ENCODE results near the gene FER. TPM values are rescaled to one million over a fixed set of nuclear protein-coding genes. Genes with fewer than 3 reads are reported as not detected.
A peak's percentile ranks its signal among the peaks of the same experiment; 100 is the strongest.

The FER gene
- total and polyA plus RNA-seq, 9 donors: 6.3 to 26.9 (median 9.7) TPM

- no peaks in the 10 kb centered on the region for H3K27me3 ChIP-seq (ENCODE audit: control insufficient read depth, insufficient read depth, low read length)
- WGBS (ENCODE audit: insufficient coverage): 0% methylated on average over 4 of the region's 8 CpGs
- H3K9me3 ChIP-seq (replicated peaks; ENCODE audit: control insufficient read depth, low read depth, low read length): no peaks in the 10 kb centered on the region
- DNase-seq: peak; percentile 85
- H3K4me1 ChIP-seq (ENCODE audit: control insufficient read depth, insufficient read depth, low read length): peaks cover 7% of the 10 kb centered on the region
- H3K4me3 ChIP-seq (ENCODE audit: low read length): peak overlapping the region; percentile 94
- peak overlapping the region; percentile 95 for H3K27ac ChIP-seq (ENCODE audit: low read length)
- no peaks in the 10 kb centered on the region for H3K36me3 ChIP-seq (ENCODE audit: control insufficient read depth, insufficient read depth, low read length)
These were observed 20.5 kb upstream of the FER start for GRCh38 chr5:108727236-108727650.

GRCh38 chr5:108727651-108728565 is 19.8 kb upstream of the FER start:
- under 1% methylated on average over 53 of the region's 61 CpGs for WGBS (ENCODE audit: insufficient coverage)
- Histone ChIP-seq H3K36me3 (ENCODE audit: control insufficient read depth, insufficient read depth, low read length) (no peaks in the 10 kb centered on the region), H3K4me1 (ENCODE audit: control insufficient read depth, insufficient read depth, low read length) (peaks cover 7% of the 10 kb centered on the region), H3K27me3 (ENCODE audit: control insufficient read depth, insufficient read depth, low read length) (no peaks in the 10 kb centered on the region), H3K4me3 (ENCODE audit: low read length) (peak overlapping the region; percentile 94), H3K9me3 (replicated peaks; ENCODE audit: control insufficient read depth, low read depth, low read length) (no peaks in the 10 kb centered on the region), H3K27ac (ENCODE audit: low read length) (peak overlapping the region; percentile 95)
- DNase-seq: peak; percentile 98

- no peaks in the 10 kb centered on the region for H3K27me3 ChIP-seq (ENCODE audit: control insufficient read depth, insufficient read depth, low read length)
- H3K36me3 ChIP-seq (ENCODE audit: control insufficient read depth, insufficient read depth, low read length): no peaks in the 10 kb centered on the region
- no CpG with 5 or more reads among the region's 14 CpGs for WGBS (ENCODE audit: insufficient coverage)
- peaks cover 7% of the 10 kb centered on the region for H3K4me1 ChIP-seq (ENCODE audit: control insufficient read depth, insufficient read depth, low read length)
- peak; percentile 15 for DNase-seq
- peak overlapping the region; percentile 94 for H3K4me3 ChIP-seq (ENCODE audit: low read length)
- peak overlapping the region; percentile 95 for H3K27ac ChIP-seq (ENCODE audit: low read length)
- H3K9me3 ChIP-seq (replicated peaks; ENCODE audit: control insufficient read depth, low read depth, low read length): no peaks in the 10 kb centered on the region
These were observed 19.0 kb upstream of the FER start for GRCh38 chr5:108728566-108729241.

- Histone ChIP-seq H3K27ac (ENCODE audit: low read length) (no peak overlapping the region), H3K36me3 (ENCODE audit: control insufficient read depth, insufficient read depth, low read length) (no peaks in the 10 kb centered on the region), H3K4me3 (ENCODE audit: low read length) (no peak overlapping the region), H3K27me3 (ENCODE audit: control insufficient read depth, insufficient read depth, low read length) (no peaks in the 10 kb centered on the region), H3K9me3 (replicated peaks; ENCODE audit: control insufficient read depth, low read depth, low read length) (no peaks in the 10 kb centered on the region), H3K4me1 (ENCODE audit: control insufficient read depth, insufficient read depth, low read length) (peaks cover 7% of the 10 kb centered on the region)
- no peak for DNase-seq
- WGBS (ENCODE audit: insufficient coverage): 100% methylated on average over 1 of the region's 8 CpGs
These were observed 18.5 kb upstream of the FER start for GRCh38 chr5:108729242-108729615.

GRCh38 chr5:108730617-108731340 is 16.9 kb upstream of the FER start:
- no peaks in the 10 kb centered on the region for H3K9me3 ChIP-seq (replicated peaks; ENCODE audit: control insufficient read depth, low read depth, low read length)
- WGBS (ENCODE audit: insufficient coverage): no CpG with 5 or more reads among the region's 1 CpG
- no peaks in the 10 kb centered on the region for H3K27me3 ChIP-seq (ENCODE audit: control insufficient read depth, insufficient read depth, low read length)
- peak; percentile 63 for DNase-seq
- H3K4me3 ChIP-seq (ENCODE audit: low read length): no peak overlapping the region
- H3K36me3 ChIP-seq (ENCODE audit: control insufficient read depth, insufficient read depth, low read length): no peaks in the 10 kb centered on the region
- no peak overlapping the region for H3K27ac ChIP-seq (ENCODE audit: low read length)
- H3K4me1 ChIP-seq (ENCODE audit: control insufficient read depth, insufficient read depth, low read length): peaks cover 7% of the 10 kb centered on the region

- Histone ChIP-seq H3K27ac (ENCODE audit: low read length) (no peak overlapping the region), H3K4me3 (ENCODE audit: low read length) (no peak overlapping the region), H3K27me3 (ENCODE audit: control insufficient read depth, insufficient read depth, low read length) (no peaks in the 10 kb centered on the region), H3K4me1 (ENCODE audit: control insufficient read depth, insufficient read depth, low read length) (no peaks in the 10 kb centered on the region), H3K9me3 (replicated peaks; ENCODE audit: control insufficient read depth, low read depth, low read length) (no peaks in the 10 kb centered on the region), H3K36me3 (ENCODE audit: control insufficient read depth, insufficient read depth, low read length) (no peaks in the 10 kb centered on the region)
- WGBS (ENCODE audit: insufficient coverage): 44% methylated on average over 4 of the region's 5 CpGs
- DNase-seq: no peak
These were observed 11.9 kb upstream of the FER start for GRCh38 chr5:108735790-108736189.

- no peak for DNase-seq
- Histone ChIP-seq H3K36me3 (ENCODE audit: control insufficient read depth, insufficient read depth, low read length) (no peaks in the 10 kb centered on the region), H3K27me3 (ENCODE audit: control insufficient read depth, insufficient read depth, low read length) (no peaks in the 10 kb centered on the region), H3K9me3 (replicated peaks; ENCODE audit: control insufficient read depth, low read depth, low read length) (no peaks in the 10 kb centered on the region), H3K27ac (ENCODE audit: low read length) (no peak overlapping the region), H3K4me3 (ENCODE audit: low read length) (no peak overlapping the region), H3K4me1 (ENCODE audit: control insufficient read depth, insufficient read depth, low read length) (no peaks in the 10 kb centered on the region)
- no CpG with 5 or more reads among the region's 7 CpGs for WGBS (ENCODE audit: insufficient coverage)
These were observed 10.8 kb upstream of the FER start for GRCh38 chr5:108736855-108737254.

- Histone ChIP-seq H3K27ac (ENCODE audit: low read length) (no peak overlapping the region), H3K27me3 (ENCODE audit: control insufficient read depth, insufficient read depth, low read length) (no peaks in the 10 kb centered on the region), H3K9me3 (replicated peaks; ENCODE audit: control insufficient read depth, low read depth, low read length) (no peaks in the 10 kb centered on the region), H3K4me3 (ENCODE audit: low read length) (no peak overlapping the region), H3K4me1 (ENCODE audit: control insufficient read depth, insufficient read depth, low read length) (no peaks in the 10 kb centered on the region), H3K36me3 (ENCODE audit: control insufficient read depth, insufficient read depth, low read length) (no peaks in the 10 kb centered on the region)
- WGBS (ENCODE audit: insufficient coverage): 100% methylated on average over 2 of the region's 4 CpGs
- no peak for DNase-seq
These were observed 8.3 kb upstream of the FER start for GRCh38 chr5:108739376-108739775.

- no peak for DNase-seq
- H3K27ac ChIP-seq (ENCODE audit: low read length): no peak overlapping the region
- no peaks in the 10 kb centered on the region for H3K4me1 ChIP-seq (ENCODE audit: control insufficient read depth, insufficient read depth, low read length)
- H3K9me3 ChIP-seq (replicated peaks; ENCODE audit: control insufficient read depth, low read depth, low read length): no peaks in the 10 kb centered on the region
- no peaks in the 10 kb centered on the region for H3K36me3 ChIP-seq (ENCODE audit: control insufficient read depth, insufficient read depth, low read length)
- H3K4me3 ChIP-seq (ENCODE audit: low read length): no peak overlapping the region
- no CpG with 5 or more reads among the region's 5 CpGs for WGBS (ENCODE audit: insufficient coverage)
- no peaks in the 10 kb centered on the region for H3K27me3 ChIP-seq (ENCODE audit: control insufficient read depth, insufficient read depth, low read length)
These were observed 7.8 kb upstream of the FER start for GRCh38 chr5:108739906-108740305.

- no CpG with 5 or more reads among the region's 1 CpG for WGBS (ENCODE audit: insufficient coverage)
- Histone ChIP-seq H3K4me1 (ENCODE audit: control insufficient read depth, insufficient read depth, low read length) (peaks cover 2% of the 10 kb centered on the region), H3K9me3 (replicated peaks; ENCODE audit: control insufficient read depth, low read depth, low read length) (no peaks in the 10 kb centered on the region), H3K4me3 (ENCODE audit: low read length) (no peak overlapping the region), H3K27me3 (ENCODE audit: control insufficient read depth, insufficient read depth, low read length) (no peaks in the 10 kb centered on the region), H3K27ac (ENCODE audit: low read length) (no peak overlapping the region), H3K36me3 (ENCODE audit: control insufficient read depth, insufficient read depth, low read length) (no peaks in the 10 kb centered on the region)
- DNase-seq: no peak
These were observed 4.4 kb upstream of the FER start for GRCh38 chr5:108743319-108743718.

Data from muscle of leg (tissue), 11 donors.